Measurements from ENCODE around the gene OR52B6.
A peak's percentile ranks its signal among the peaks of the same experiment; 100 is the strongest.

Gene OR52B6

GRCh38 chr11:5596607-5597201 lies 16.0 kb downstream of the OR52B6 start, which contains the start of gene TRIM6:
Gene TRIM6 (plus strand): TSS chr11:5596637. CDS start chr11:5596898, 261 bp downstream.
- peak; percentile 77 for DNase-seq (ENCODE audit: low spot score)

- no peak for DNase-seq (ENCODE audit: low spot score)
These were observed 17.3 kb downstream of the OR52B6 start for GRCh38 chr11:5597953-5598352.

- peak; percentile 88 for DNase-seq (ENCODE audit: low spot score)
These were observed 19.7 kb downstream of the OR52B6 start for GRCh38 chr11:5600374-5600851.

GRCh38 chr11:5602791-5603190 lies 22.1 kb downstream of the OR52B6 start:
- peak; percentile 59 for DNase-seq (ENCODE audit: low spot score)

- no peak for DNase-seq (ENCODE audit: low spot score)
These were observed 22.6 kb downstream of the OR52B6 start for GRCh38 chr11:5603326-5603725.

- peak; percentile 45 for DNase-seq (ENCODE audit: low spot score)
These were observed 24.2 kb downstream of the OR52B6 start for GRCh38 chr11:5604896-5605295.

- peak; percentile 65 for DNase-seq (ENCODE audit: low spot score)
These were observed 25.2 kb downstream of the OR52B6 start for GRCh38 chr11:5605849-5606248.

GRCh38 chr11:5608808-5609207 lies 28.1 kb downstream of the OR52B6 start:
- no peak for DNase-seq (ENCODE audit: low spot score)

- DNase-seq (ENCODE audit: low spot score) = no peak
These were observed 29.8 kb downstream of the OR52B6 start for GRCh38 chr11:5610446-5610845.

- DNase-seq (ENCODE audit: low spot score) = no peak
These were observed 30.9 kb downstream of the OR52B6 start for GRCh38 chr11:5611627-5612026.

- peak; percentile 28 for DNase-seq (ENCODE audit: low spot score)
These were observed 38.1 kb downstream of the OR52B6 start for GRCh38 chr11:5618807-5619206.

- peak; percentile 70 for DNase-seq (ENCODE audit: low spot score)
These were observed 40.2 kb downstream of the OR52B6 start for GRCh38 chr11:5620651-5621521.

GRCh38 chr11:5621580-5621979 lies 40.9 kb downstream of the OR52B6 start:
- DNase-seq (ENCODE audit: low spot score) = no peak

GRCh38 chr11:5622802-5623201 lies 42.1 kb downstream of the OR52B6 start:
- DNase-seq (ENCODE audit: low spot score) = no peak

- DNase-seq (ENCODE audit: low spot score) = peak; percentile 76
These were observed 44.0 kb downstream of the OR52B6 start, which contains the start of gene TRIM34 for GRCh38 chr11:5624489-5625279. Gene TRIM34 (plus strand): TSS chr11:5625001. CDS start chr11:5632332, 7,331 bp downstream.

GRCh38 chr11:5625281-5625680 lies 44.6 kb downstream of the OR52B6 start:
- DNase-seq (ENCODE audit: low spot score) = no peak

- DNase-seq (ENCODE audit: low spot score) = no peak
These were observed 45.5 kb downstream of the OR52B6 start for GRCh38 chr11:5626196-5626595.

- DNase-seq (ENCODE audit: low spot score) = no peak
These were observed 50.7 kb downstream of the OR52B6 start for GRCh38 chr11:5631417-5631816.
